ENCODE data around the gene LIN54.
"Not testable (repeated sequence)": the region's sequence is repeated elsewhere in the genome, so short reads cannot be mapped to it uniquely, and the experiment has no call there.

LIN54 gene

GRCh38 chr4:82918091-82918490, 92.5 kb downstream of the LIN54 start:
- no peak overlapping the region for H3K4me3 ChIP-seq (ENCODE audit: control insufficient read depth, low read depth, low read length)
- DNase-seq (ENCODE audit: low read depth): no peak
- TF ChIP-seq, protein P1, sequence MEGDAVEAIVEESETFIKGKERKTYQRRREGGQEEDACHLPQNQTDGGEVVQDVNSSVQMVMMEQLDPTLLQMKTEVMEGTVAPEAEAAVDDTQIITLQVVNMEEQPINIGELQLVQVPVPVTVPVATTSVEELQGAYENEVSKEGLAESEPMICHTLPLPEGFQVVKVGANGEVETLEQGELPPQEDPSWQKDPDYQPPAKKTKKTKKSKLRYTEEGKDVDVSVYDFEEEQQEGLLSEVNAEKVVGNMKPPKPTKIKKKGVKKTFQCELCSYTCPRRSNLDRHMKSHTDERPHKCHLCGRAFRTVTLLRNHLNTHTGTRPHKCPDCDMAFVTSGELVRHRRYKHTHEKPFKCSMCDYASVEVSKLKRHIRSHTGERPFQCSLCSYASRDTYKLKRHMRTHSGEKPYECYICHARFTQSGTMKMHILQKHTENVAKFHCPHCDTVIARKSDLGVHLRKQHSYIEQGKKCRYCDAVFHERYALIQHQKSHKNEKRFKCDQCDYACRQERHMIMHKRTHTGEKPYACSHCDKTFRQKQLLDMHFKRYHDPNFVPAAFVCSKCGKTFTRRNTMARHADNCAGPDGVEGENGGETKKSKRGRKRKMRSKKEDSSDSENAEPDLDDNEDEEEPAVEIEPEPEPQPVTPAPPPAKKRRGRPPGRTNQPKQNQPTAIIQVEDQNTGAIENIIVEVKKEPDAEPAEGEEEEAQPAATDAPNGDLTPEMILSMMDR (conservative IDR thresholded peaks at IDR 0.05; ENCODE audit: control insufficient read depth, insufficient read depth, low read depth, low read length): no peak

GRCh38 chr4:82913968-82914367, 96.7 kb downstream of the LIN54 start:
- H3K4me3 ChIP-seq (ENCODE audit: control insufficient read depth, low read depth, low read length); DNase-seq (ENCODE audit: low read depth): not testable (repeated sequence)

- DNase-seq (ENCODE audit: low read depth): peak; percentile 24
- TF ChIP-seq, protein P1 (conservative IDR thresholded peaks at IDR 0.05; ENCODE audit: control insufficient read depth, insufficient read depth, low read depth, low read length): no peak
- H3K4me3 ChIP-seq (ENCODE audit: control insufficient read depth, low read depth, low read length): no peak overlapping the region
These were observed 97.3 kb downstream of the LIN54 start for GRCh38 chr4:82913305-82913704.

GRCh38 chr4:82909326-82909725, 101.3 kb downstream of the LIN54 start:
- no peak for DNase-seq (ENCODE audit: low read depth)
- TF ChIP-seq, protein P1 (conservative IDR thresholded peaks at IDR 0.05; ENCODE audit: control insufficient read depth, insufficient read depth, low read depth, low read length): no peak
- no peak overlapping the region for H3K4me3 ChIP-seq (ENCODE audit: control insufficient read depth, low read depth, low read length)

GRCh38 chr4:82906469-82906868, 104.2 kb downstream of the LIN54 start:
- DNase-seq (ENCODE audit: low read depth): no peak
- no peak overlapping the region for H3K4me3 ChIP-seq (ENCODE audit: control insufficient read depth, low read depth, low read length)
- TF ChIP-seq, protein P1 (conservative IDR thresholded peaks at IDR 0.05; ENCODE audit: control insufficient read depth, insufficient read depth, low read depth, low read length): no peak

DNA sequence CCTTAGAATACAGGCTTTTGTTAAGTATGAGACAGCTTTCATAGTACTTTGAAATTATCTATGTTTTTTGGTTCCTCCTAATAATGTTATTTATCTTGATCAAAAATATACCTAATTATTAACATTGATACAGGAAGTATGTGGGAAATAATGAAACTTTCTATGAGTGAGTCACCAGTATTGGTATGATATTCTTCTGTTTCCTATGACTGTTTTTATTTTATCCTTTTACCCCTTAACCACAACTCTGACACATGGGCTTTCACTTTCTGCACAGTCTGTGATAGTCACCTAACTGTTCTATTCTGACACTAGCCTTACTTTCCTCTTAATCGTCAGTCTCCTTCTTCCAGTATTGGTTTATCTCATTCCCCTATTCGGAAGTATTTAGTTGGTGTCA, 105.4 kb downstream of the LIN54 start:
- no peak overlapping the region for H3K4me3 ChIP-seq (ENCODE audit: control insufficient read depth, low read depth, low read length)
- TF ChIP-seq, protein P1 (conservative IDR thresholded peaks at IDR 0.05; ENCODE audit: control insufficient read depth, insufficient read depth, low read depth, low read length): no peak
- peak; percentile 73 for DNase-seq (ENCODE audit: low read depth)

GRCh38 chr4:82903737-82904136, 106.9 kb downstream of the LIN54 start:
- TF ChIP-seq, protein P1 (conservative IDR thresholded peaks at IDR 0.05; ENCODE audit: control insufficient read depth, insufficient read depth, low read depth, low read length): no peak
- no peak for DNase-seq (ENCODE audit: low read depth)
- H3K4me3 ChIP-seq (ENCODE audit: control insufficient read depth, low read depth, low read length): no peak overlapping the region

Measured in fibroblast of mammary gland (primary cell).